ENCODE measurements around the gene SERP2. TPM values are rescaled to one million over a fixed set of nuclear protein-coding genes. Genes with fewer than 3 reads are reported as not detected.

SERP2 gene
- total RNA-seq, 2 experiments from 2014 or later, result 0.38 to 0.64 TPM

DNA sequence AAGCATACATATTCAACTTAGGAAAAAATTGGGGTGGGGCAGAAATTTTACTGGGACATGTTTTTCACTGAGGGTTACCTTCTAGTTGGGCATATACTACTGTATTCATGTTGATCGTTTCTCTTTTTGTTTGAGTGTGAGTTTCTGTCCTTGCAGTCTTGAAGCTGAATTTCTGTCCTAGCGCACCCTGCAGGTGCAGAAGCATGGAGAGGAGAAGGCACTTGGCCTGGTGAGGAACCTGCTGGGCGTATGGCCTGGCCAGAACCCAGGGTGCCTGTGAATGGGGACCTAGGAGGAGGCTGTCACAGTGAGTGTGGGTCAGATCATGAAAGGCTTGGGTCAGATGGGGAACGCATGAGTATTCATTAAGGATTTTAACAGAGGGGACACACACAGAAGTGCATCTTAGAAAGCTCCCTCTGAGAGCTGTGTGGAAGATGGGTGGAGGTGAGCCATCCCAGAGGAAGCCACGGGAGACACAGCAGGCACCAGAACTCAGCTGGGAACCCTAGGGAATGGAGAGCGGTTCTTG is 36.8 kb downstream of the SERP2 start:
- Mint-ChIP-seq H3K4me3 (no peak overlapping the region), H3K9me3 (no peaks in the 10 kb centered on the region), H3K27ac (no peak overlapping the region), H3K4me1 (ENCODE audit: low read depth) (no peaks in the 10 kb centered on the region), H3K36me3 (ENCODE audit: low read depth) (no peaks in the 10 kb centered on the region), H3K27me3 (ENCODE audit: low read depth) (peaks cover 9% of the 10 kb centered on the region)
- DNase-seq, result peak; percentile 18
- intact Hi-C loops (cut with micrococcal nuclease), result no loop called here
- CTCF ChIA-PET, result no interaction called here

GRCh38 chr13:44411841-44412240 is 38.2 kb downstream of the SERP2 start:
- no peaks in the 10 kb centered on the region for H3K4me1 Mint-ChIP-seq (ENCODE audit: low read depth)
- H3K27ac Mint-ChIP-seq, result no peak overlapping the region
- intact Hi-C loops (cut with micrococcal nuclease), result no loop called here
- no peak overlapping the region for H3K4me3 Mint-ChIP-seq
- no peak for DNase-seq
- peaks cover 7% of the 10 kb centered on the region for H3K27me3 Mint-ChIP-seq (ENCODE audit: low read depth)
- no peaks in the 10 kb centered on the region for H3K36me3 Mint-ChIP-seq (ENCODE audit: low read depth)
- CTCF ChIA-PET, result no interaction called here
- no peaks in the 10 kb centered on the region for H3K9me3 Mint-ChIP-seq

- Mint-ChIP-seq H3K4me3 (no peak overlapping the region), H3K4me1 (ENCODE audit: low read depth) (no peaks in the 10 kb centered on the region), H3K27ac (no peak overlapping the region), H3K36me3 (ENCODE audit: low read depth) (no peaks in the 10 kb centered on the region), H3K27me3 (ENCODE audit: low read depth) (peaks cover 7% of the 10 kb centered on the region), H3K9me3 (no peaks in the 10 kb centered on the region)
- intact Hi-C loops (cut with micrococcal nuclease), result no loop called here
- DNase-seq, result no peak
- CTCF ChIA-PET, result no interaction called here
These were observed 38.8 kb downstream of the SERP2 start for GRCh38 chr13:44412346-44412935.

GRCh38 chr13:44413095-44413494 is 39.5 kb downstream of the SERP2 start:
- CTCF ChIA-PET, result no interaction called here
- no peaks in the 10 kb centered on the region for H3K4me1 Mint-ChIP-seq (ENCODE audit: low read depth)
- no peaks in the 10 kb centered on the region for H3K9me3 Mint-ChIP-seq

DNA sequence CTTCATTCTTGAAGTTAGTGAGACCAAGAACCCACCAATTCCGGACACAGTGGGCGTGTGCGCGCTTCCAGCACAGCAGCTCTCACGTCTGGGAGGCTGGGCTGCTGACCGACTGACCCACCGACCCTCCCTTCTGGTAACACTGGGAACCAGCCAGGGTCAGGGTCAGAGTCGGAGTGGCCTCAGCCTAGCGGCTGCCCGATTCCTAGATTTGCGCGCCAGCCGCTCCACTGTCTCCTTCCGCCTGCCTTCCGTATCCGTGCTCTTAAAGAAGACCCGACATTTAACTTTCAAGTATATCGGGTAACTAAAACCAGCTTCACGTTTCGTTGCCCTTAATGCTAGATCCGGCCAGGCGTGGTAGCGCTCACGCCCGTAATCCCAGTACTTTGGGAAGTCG is 41.1 kb downstream of the SERP2 start:
- H3K27me3 Mint-ChIP-seq (ENCODE audit: low read depth), result no peaks in the 10 kb centered on the region
- no peaks in the 10 kb centered on the region for H3K36me3 Mint-ChIP-seq (ENCODE audit: low read depth)
- no peaks in the 10 kb centered on the region for H3K9me3 Mint-ChIP-seq
- intact Hi-C loops (cut with micrococcal nuclease), result no loop called here
- CTCF ChIA-PET, result no interaction called here
- no peak overlapping the region for H3K4me3 Mint-ChIP-seq
- no peaks in the 10 kb centered on the region for H3K4me1 Mint-ChIP-seq (ENCODE audit: low read depth)
- H3K27ac Mint-ChIP-seq, result no peak overlapping the region
- DNase-seq, result no peak

More at GRCh38 chr13:44413095-44413494, 39.5 kb downstream of the SERP2 start:
- Mint-ChIP-seq H3K4me3 (no peak overlapping the region), H3K36me3 (ENCODE audit: low read depth) (no peaks in the 10 kb centered on the region), H3K27ac (no peak overlapping the region), H3K27me3 (ENCODE audit: low read depth) (peaks cover 6% of the 10 kb centered on the region)
- intact Hi-C loops (cut with micrococcal nuclease), result no loop called here
- DNase-seq, result no peak

DNA sequence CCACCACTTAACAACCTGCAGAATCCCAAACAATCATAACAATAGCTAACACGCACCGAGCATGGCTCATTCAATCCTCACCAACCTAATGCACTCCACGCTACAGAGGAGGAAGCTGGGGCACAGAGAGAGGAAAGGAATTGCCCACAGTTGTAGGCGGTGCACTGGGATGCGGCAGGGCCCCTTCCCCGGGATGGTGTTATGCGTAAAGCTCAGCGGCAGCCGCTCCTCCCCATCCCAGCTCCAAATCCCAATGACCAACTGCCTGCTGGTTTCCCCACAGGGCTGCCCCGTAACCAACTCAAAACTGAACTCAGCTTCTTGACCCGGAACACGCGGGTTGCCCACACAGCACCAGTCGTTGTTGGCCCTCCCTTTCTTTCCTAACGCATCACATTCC is 42.2 kb downstream of the SERP2 start:
- no peaks in the 10 kb centered on the region for H3K9me3 Mint-ChIP-seq
- no peaks in the 10 kb centered on the region for H3K27me3 Mint-ChIP-seq (ENCODE audit: low read depth)
- no peaks in the 10 kb centered on the region for H3K36me3 Mint-ChIP-seq (ENCODE audit: low read depth)
- intact Hi-C loops (cut with micrococcal nuclease), result no loop called here
- H3K4me1 Mint-ChIP-seq (ENCODE audit: low read depth), result no peaks in the 10 kb centered on the region
- no peak for DNase-seq
- CTCF ChIA-PET, result no interaction called here
- no peak overlapping the region for H3K4me3 Mint-ChIP-seq
- no peak overlapping the region for H3K27ac Mint-ChIP-seq

- Mint-ChIP-seq H3K27ac (no peak overlapping the region), H3K9me3 (no peaks in the 10 kb centered on the region), H3K27me3 (ENCODE audit: low read depth) (no peaks in the 10 kb centered on the region), H3K36me3 (ENCODE audit: low read depth) (no peaks in the 10 kb centered on the region), H3K4me1 (ENCODE audit: low read depth) (no peaks in the 10 kb centered on the region), H3K4me3 (no peak overlapping the region)
- intact Hi-C loops (cut with micrococcal nuclease), result no loop called here
- no peak for DNase-seq
- CTCF ChIA-PET, result no interaction called here
These were observed 42.7 kb downstream of the SERP2 start for GRCh38 chr13:44416301-44416700.

DNA sequence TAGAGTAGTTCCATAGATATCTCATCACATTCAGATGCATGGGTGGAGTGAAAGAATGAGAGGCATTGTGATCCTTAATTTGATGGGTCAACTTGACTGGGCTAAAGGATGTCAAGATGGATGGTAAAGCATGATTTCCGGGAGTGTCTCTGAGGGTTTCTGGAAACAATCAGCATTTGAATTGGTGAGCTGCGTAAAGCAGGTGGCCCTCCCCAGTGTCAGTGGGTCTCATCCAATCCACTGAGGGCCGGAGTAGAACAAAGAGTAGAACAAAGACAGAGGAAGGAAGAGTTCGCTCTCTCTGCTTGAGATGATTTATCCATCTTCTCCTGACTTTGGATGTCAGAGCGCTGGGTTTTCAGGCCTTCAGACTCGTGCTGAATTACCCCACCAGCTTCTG is 43.1 kb downstream of the SERP2 start:
- no peaks in the 10 kb centered on the region for H3K27me3 Mint-ChIP-seq (ENCODE audit: low read depth)
- H3K27ac Mint-ChIP-seq, result no peak overlapping the region
- no peak overlapping the region for H3K4me3 Mint-ChIP-seq
- no peaks in the 10 kb centered on the region for H3K9me3 Mint-ChIP-seq
- H3K4me1 Mint-ChIP-seq (ENCODE audit: low read depth), result no peaks in the 10 kb centered on the region
- CTCF ChIA-PET, result no interaction called here
- no peaks in the 10 kb centered on the region for H3K36me3 Mint-ChIP-seq (ENCODE audit: low read depth)
- intact Hi-C loops (cut with micrococcal nuclease), result no loop called here
- no peak for DNase-seq

DNA sequence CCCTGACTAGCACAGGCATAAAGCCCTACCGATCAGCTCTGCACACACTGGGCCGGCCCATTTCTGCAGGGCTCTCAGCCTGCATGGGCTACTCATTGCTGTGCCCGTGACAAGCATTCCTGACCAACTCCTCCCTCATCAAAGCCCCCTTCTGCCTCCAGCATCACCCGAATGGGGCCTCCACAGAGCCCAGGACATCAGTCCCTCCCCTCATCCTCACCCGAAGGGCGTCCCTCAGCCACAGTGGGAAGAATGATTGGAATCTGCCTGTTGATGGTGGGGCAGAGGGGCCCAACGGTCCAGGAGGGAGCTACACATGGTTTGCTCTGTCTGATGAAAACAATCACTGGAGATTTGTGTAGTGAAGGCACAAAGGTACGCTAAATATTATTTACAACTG is 43.8 kb downstream of the SERP2 start:
- intact Hi-C loops (cut with micrococcal nuclease), result no loop called here
- Mint-ChIP-seq H3K4me1 (ENCODE audit: low read depth) (no peaks in the 10 kb centered on the region), H3K36me3 (ENCODE audit: low read depth) (no peaks in the 10 kb centered on the region), H3K27me3 (ENCODE audit: low read depth) (peaks cover 2% of the 10 kb centered on the region), H3K4me3 (no peak overlapping the region), H3K9me3 (no peaks in the 10 kb centered on the region), H3K27ac (no peak overlapping the region)
- CTCF ChIA-PET, result no interaction called here
- DNase-seq, result no peak

GRCh38 chr13:44417876-44418275 is 44.3 kb downstream of the SERP2 start:
- DNase-seq, result no peak
- Mint-ChIP-seq H3K36me3 (ENCODE audit: low read depth) (no peaks in the 10 kb centered on the region), H3K4me3 (no peak overlapping the region), H3K27ac (no peak overlapping the region), H3K4me1 (ENCODE audit: low read depth) (no peaks in the 10 kb centered on the region), H3K9me3 (no peaks in the 10 kb centered on the region), H3K27me3 (ENCODE audit: low read depth) (peaks cover 4% of the 10 kb centered on the region)
- CTCF ChIA-PET, result no interaction called here
- intact Hi-C loops (cut with micrococcal nuclease), result no loop called here

DNA sequence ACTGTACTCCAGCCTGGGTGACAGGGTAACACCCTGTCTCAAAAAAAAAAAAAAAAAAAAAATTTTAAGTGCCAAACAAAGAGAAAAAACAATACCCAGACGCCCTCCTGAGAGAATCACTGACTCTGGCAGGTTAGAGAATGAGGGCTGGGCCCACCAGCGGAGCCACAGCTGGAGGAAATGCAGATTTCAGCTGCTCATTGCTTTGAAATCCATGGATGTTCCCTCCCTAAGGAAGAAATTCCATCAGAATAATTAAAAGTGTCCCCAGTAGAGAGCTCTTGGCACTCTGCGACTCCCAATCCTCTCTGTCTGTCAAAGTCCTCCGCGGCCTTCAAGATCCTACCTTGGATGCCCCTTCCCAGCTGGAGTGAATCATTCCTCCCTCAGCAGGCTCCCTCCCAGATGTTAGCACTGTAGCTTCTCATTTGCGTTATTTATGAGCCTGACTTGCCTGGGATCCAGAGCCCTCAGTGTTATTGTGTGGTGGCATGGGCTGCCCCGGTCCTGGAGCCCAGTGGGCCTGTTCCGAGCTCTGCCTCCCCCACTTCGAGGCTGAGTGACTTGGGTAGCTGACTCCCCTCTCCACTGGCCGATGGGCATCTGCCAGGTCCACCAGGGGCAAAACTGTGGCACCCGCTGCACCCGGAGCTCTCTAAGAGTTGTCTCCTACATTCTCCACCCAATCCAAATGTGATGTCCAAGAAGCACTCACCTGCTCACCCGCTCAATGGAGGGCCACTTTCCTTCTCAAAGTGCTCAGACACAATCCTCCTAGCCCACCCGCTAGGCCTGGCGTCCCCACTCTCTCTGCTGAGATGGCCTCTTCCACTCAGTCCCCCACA is 47.0 kb downstream of the SERP2 start:
- Mint-ChIP-seq H3K4me3 (no peak overlapping the region), H3K9me3 (no peaks in the 10 kb centered on the region), H3K27me3 (ENCODE audit: low read depth) (peaks cover 14% of the 10 kb centered on the region), H3K27ac (no peak overlapping the region), H3K36me3 (ENCODE audit: low read depth) (no peaks in the 10 kb centered on the region), H3K4me1 (ENCODE audit: low read depth) (no peaks in the 10 kb centered on the region)
- DNase-seq, result no peak
- intact Hi-C loops (cut with micrococcal nuclease), result no loop called here
- CTCF ChIA-PET, result interaction anchor here (0.8 kb wide), 1 partner anchor 278 kb away, joined by 3 read pairs; no protein-coding TSS in a partner anchor

- H3K4me3 Mint-ChIP-seq, result no peak overlapping the region
- no peaks in the 10 kb centered on the region for H3K9me3 Mint-ChIP-seq
- H3K27me3 Mint-ChIP-seq (ENCODE audit: low read depth), result peaks cover 15% of the 10 kb centered on the region
- intact Hi-C loops (cut with micrococcal nuclease), result no loop called here
- CTCF ChIA-PET, result no interaction called here
- H3K36me3 Mint-ChIP-seq (ENCODE audit: low read depth), result no peaks in the 10 kb centered on the region
- no peak for DNase-seq
- H3K4me1 Mint-ChIP-seq (ENCODE audit: low read depth), result no peaks in the 10 kb centered on the region
- H3K27ac Mint-ChIP-seq, result no peak overlapping the region
These were observed 48.4 kb downstream of the SERP2 start for GRCh38 chr13:44421853-44422525.

Data from activated naive CD4-positive, alpha-beta T cell treated with anti-CD3 and anti-CD28 coated beads for 36 hours (primary cell).